MM.1S (cell line): Measurements from ENCODE around the gene ELL.
A peak's percentile ranks its signal among the peaks of the same experiment; 100 is the strongest.

ENCODE experiments used
- DNase-seq: peaks from one replicate; pipeline ENCODE4 v3.0.0-alpha.2; 2015
- H2AFZ ChIP-seq: fragments of 300-600 bp; sonication (generic); 2 replicates; pipeline ENCODE4 v1.6.0; 2016; ENCODE audit warnings: antibody characterized with exemption, low read length
- H3F3A ChIP-seq: fragments of 300-600 bp; sonication (generic); 2 replicates; pipeline ENCODE4 v1.6.1; 2016; ENCODE audit warnings: mild to moderate bottlenecking, antibody characterized with exemption, low read length, moderate library complexity, mixed read lengths; ENCODE audit not compliant: insufficient read depth
- H3K27ac ChIP-seq: fragments of 300-600 bp; sonication (generic); 2 replicates; pipeline ENCODE4 v1.5.1; 2016; ENCODE audit warnings: mild to moderate bottlenecking, low read length
- H3K27me3 ChIP-seq: fragments of 300-600 bp; sonication (generic); replicated peaks from 2 replicates; pipeline ENCODE4 v1.6.0; 2016; ENCODE audit warnings: low read length; ENCODE audit not compliant: insufficient read depth
- H3K36me3 ChIP-seq: fragments of 300-600 bp; sonication (generic); replicated peaks from 2 replicates; pipeline ENCODE4 v1.6.1; 2016; ENCODE audit warnings: mild to moderate bottlenecking, low read length, mixed read lengths; ENCODE audit not compliant: insufficient read depth
- H3K4me1 ChIP-seq: fragments of 300-600 bp; sonication (generic); 2 replicates; pipeline ENCODE4 v1.6.1; 2016; ENCODE audit warnings: low read length, mixed read lengths
- H3K4me2 ChIP-seq: fragments of 300-600 bp; sonication (generic); 2 replicates; pipeline ENCODE4 v1.6.0; 2016; ENCODE audit warnings: low read depth, low read length
- H3K4me3 ChIP-seq: fragments of 300-600 bp; sonication (generic); 2 replicates; pipeline ENCODE4 v1.5.1; 2016; ENCODE audit warnings: low read length, mixed read lengths
- H3K79me2 ChIP-seq: fragments of 300-600 bp; sonication (generic); 2 replicates; pipeline ENCODE4 v1.6.1; 2016; ENCODE audit warnings: mixed run types, low read length, mixed read lengths
- H3K9ac ChIP-seq: fragments of 300-600 bp; sonication (generic); 2 replicates; pipeline ENCODE4 v1.6.1; 2016; ENCODE audit warnings: low read length, mixed read lengths
- H3K9me2 ChIP-seq: fragments of 300-600 bp; sonication (generic); replicated peaks from 2 replicates; pipeline ENCODE4 v1.6.1; 2016; ENCODE audit warnings: mild to moderate bottlenecking, low read length, mixed read lengths; ENCODE audit not compliant: insufficient read depth
- H3K9me3 ChIP-seq: fragments of 300-600 bp; sonication (generic); replicated peaks from 2 replicates; pipeline ENCODE4 v1.6.1; 2016; ENCODE audit warnings: mild to moderate bottlenecking, low read length, mixed read lengths; ENCODE audit not compliant: insufficient read depth
- H4K20me1 ChIP-seq: fragments of 300-600 bp; sonication (generic); 2 replicates; pipeline ENCODE4 v1.6.1; 2016; ENCODE audit warnings: mild to moderate bottlenecking, low read length, moderate library complexity, mixed read lengths; ENCODE audit not compliant: insufficient read depth
- CTCF ChIP-seq: fragments of 300-600 bp; sonication (generic); IDR thresholded peaks from 2 replicates; pipeline ENCODE4 v1.5.1; 2016; ENCODE audit warnings: antibody characterized with exemption, low read length, mixed read lengths
- EZH2 ChIP-seq: fragments of 300-600 bp; sonication (generic); optimal IDR thresholded peaks from 2 replicates; pipeline ENCODE3; 2017; ENCODE audit warnings: low read depth, mild to moderate bottlenecking, antibody characterized with exemption, low read length, mixed read lengths
- EZH2phosphoT487 ChIP-seq: fragments of 300-600 bp; sonication (generic); IDR thresholded peaks from 2 replicates; pipeline ENCODE4 v1.6.1; 2018; ENCODE audit warnings: antibody characterized with exemption, low read length

The ELL gene

GRCh38 chr19:18420930-18421329 is 100.9 kb downstream of the ELL start:
- Histone ChIP-seq H3K9me2 (no peaks in the 10 kb centered on the region), H3K4me1 (peaks cover 6% of the 10 kb centered on the region), H2AFZ (no peak overlapping the region), H3K4me3 (no peak overlapping the region), H3K27me3 (peaks cover 30% of the 10 kb centered on the region), H3K9ac (no peak overlapping the region), H3K79me2 (no peaks in the 10 kb centered on the region), H3K4me2 (no peak overlapping the region), H3K9me3 (no peaks in the 10 kb centered on the region), H3F3A (peaks cover 10% of the 10 kb centered on the region), H3K27ac (no peak overlapping the region), H4K20me1 (no peaks in the 10 kb centered on the region), H3K36me3 (no peaks in the 10 kb centered on the region)
- TF ChIP-seq EZH2phosphoT487, result no peak
- TF ChIP-seq CTCF, result no peak
- TF ChIP-seq EZH2, result no peak
- DNase-seq, result no peak

GRCh38 chr19:18419699-18420460 is 102.0 kb downstream of the ELL start:
- Histone ChIP-seq H3K4me3 (peak overlapping the region; percentile 49; the same call in 1 of the 2 replicates), H2AFZ (no peak overlapping the region), H3K27ac (no peak overlapping the region), H3K79me2 (no peaks in the 10 kb centered on the region), H3K27me3 (peaks cover 40% of the 10 kb centered on the region), H3K9me3 (no peaks in the 10 kb centered on the region), H4K20me1 (no peaks in the 10 kb centered on the region), H3K4me2 (peak overlapping the region; percentile 63; the same call in 1 of the 2 replicates), H3K36me3 (no peaks in the 10 kb centered on the region), H3K4me1 (peaks cover 6% of the 10 kb centered on the region), H3K9ac (no peak overlapping the region), H3K9me2 (no peaks in the 10 kb centered on the region), H3F3A (peaks cover 10% of the 10 kb centered on the region)
- TF ChIP-seq EZH2 (no peak), CTCF (no peak), EZH2phosphoT487 (no peak)
- no peak for DNase-seq

DNA sequence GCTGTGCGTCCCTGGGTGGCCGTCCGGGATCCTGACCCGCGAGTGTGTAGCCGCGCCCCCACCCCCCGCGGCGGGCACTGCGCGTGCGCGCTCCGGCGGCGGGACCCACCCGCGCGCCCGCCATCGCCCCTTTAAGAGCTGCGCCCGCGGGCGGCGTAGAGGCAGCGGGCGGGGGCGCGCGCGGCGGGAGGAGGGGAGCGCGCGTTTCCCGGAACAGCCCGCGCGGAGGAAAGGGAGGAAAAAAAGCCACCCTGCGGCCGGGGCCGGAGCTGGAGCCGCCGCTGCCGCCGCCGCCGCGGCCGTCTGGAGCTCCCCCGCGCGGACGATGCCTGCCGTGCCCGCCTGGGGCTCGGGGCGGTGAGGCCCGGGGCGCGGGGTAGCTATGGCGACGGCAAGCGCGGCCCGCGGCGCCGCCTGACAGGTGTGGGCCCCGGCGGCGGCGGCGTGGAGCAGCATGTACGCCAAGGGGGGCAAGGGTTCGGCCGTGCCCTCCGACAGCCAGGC is 102.6 kb downstream of the ELL start, which contains the start of gene SSBP4:
TSS of gene SSBP4 (plus strand) at position 204 of the 504 bp plus-strand sequence. CDS start at position 455, 251 bp downstream.
- Histone ChIP-seq H3K4me3 (peak within 1 kb of the TSS; percentile 54), H3F3A (peaks cover 10% of the 10 kb centered on the region), H3K9me2 (no peaks in the 10 kb centered on the region), H3K36me3 (no peaks in the 10 kb centered on the region), H3K9me3 (no peaks in the 10 kb centered on the region), H3K9ac (no peak within 1 kb of the TSS), H2AFZ (0 out of 2 replicates have a peak within 1 kb of the TSS, but pooled peaks have one; percentile 7), H3K27ac (no peak within 1 kb of the TSS), H4K20me1 (no peaks in the 10 kb centered on the region), H3K27me3 (peaks cover 47% of the 10 kb centered on the region), H3K4me1 (peaks cover 6% of the 10 kb centered on the region), H3K79me2 (no peaks in the 10 kb centered on the region), H3K4me2 (peak within 1 kb of the TSS; percentile 95)
- peak; percentile 69 for DNase-seq
- TF ChIP-seq EZH2phosphoT487, result no peak
- 0 out of 2 replicates have a peak, but pooled peaks have one; percentile 3 for TF ChIP-seq CTCF
